Measurements from ENCODE around the gene PTPRN2. TPM values are rescaled to one million over a fixed set of nuclear protein-coding genes. Genes with fewer than 3 reads are reported as not detected.

PTPRN2 gene
- total and polyA plus RNA-seq, 9 of the 15 experiments (the other 6 are each of a cell fraction or from before 2014, with no cell fraction given), result not detected

- Histone ChIP-seq H4K20me1 (replicated peaks; ENCODE audit: control insufficient read depth, insufficient read depth, low read length) (peaks cover 9% of the 10 kb centered on the region; the same call in 1 of the 2 replicates), H3K4me2 (ENCODE audit: insufficient read depth, low read length) (no peak overlapping the region), H3K27ac (ENCODE audit: extremely low read depth, low read depth, low read length) (no peak overlapping the region), H3K9me1 (ENCODE audit: control insufficient read depth, insufficient read depth, low read length) (no peaks in the 10 kb centered on the region), H3K9me3 (replicated peaks; ENCODE audit: control insufficient read depth, insufficient read depth, low read depth, low read length) (peaks cover 9% of the 10 kb centered on the region; the same call in 1 of the 2 replicates), H3K4me1 (replicated peaks in 1 of 2; ENCODE audit: control insufficient read depth in 2 of 2, insufficient read depth in 2 of 2, low read length in 2 of 2) (no peaks in the 10 kb centered on the region), H2AFZ (ENCODE audit: low read depth, low read length) (no peak overlapping the region), H3K36me3 (ENCODE audit: control insufficient read depth, insufficient read depth, low read length) (no peaks in the 10 kb centered on the region), H3K4me3 (no peak overlapping the region), H3K79me2 (ENCODE audit: control insufficient read depth, insufficient read depth, low read length) (no peaks in the 10 kb centered on the region), H3K9ac (ENCODE audit: insufficient read depth in 1 of 2, low read depth in 2 of 2, low read length in 2 of 2) (no peak overlapping the region), H3K27me3 (ENCODE audit: control insufficient read depth in 2 of 2, insufficient read depth in 2 of 2, low read length in 2 of 2) (peaks cover 20 to 46% of the 10 kb centered on the region in 2 experiments; a peak in 4 of 5 replicates)
- POLR2A ChIA-PET, result no interaction called here
- WGBS (ENCODE audit: insufficient coverage, low coverage, missing lambda C conversion rate), result 2% methylated on average over 12 of the region's 12 CpGs
- FAIRE-seq, result no peak
- CTCF ChIA-PET (ENCODE audit: low intra/inter-chr PET ratio), result no interaction called here
- TF ChIP-seq SAFB (IDR thresholded peaks at IDR 0.05; ENCODE audit: borderline replicate concordance, low read depth, low read length), result no peak
- no peak for TF ChIP-seq CHAMP1 (IDR thresholded peaks at IDR 0.05)
- no peak for TF ChIP-seq HMG20B (CRISPR knock-in tag; IDR thresholded peaks at IDR 0.05)
- no peak for TF ChIP-seq KLF16 (IDR thresholded peaks at IDR 0.05)
- TF ChIP-seq HNRNPUL1 (IDR thresholded peaks at IDR 0.05; ENCODE audit: low read length), result no peak
- TF ChIP-seq ZFP30 (CRISPR knock-in tag; IDR thresholded peaks at IDR 0.05; ENCODE audit: borderline replicate concordance), result no peak
- no peak for TF ChIP-seq ZNF282 (CRISPR knock-in tag; IDR thresholded peaks at IDR 0.05)
- no peak for DNase-seq (ENCODE audit: extremely low read depth in 1 of 4, low spot score in 3 of 4)
- no TSS peak for BruUV-seq (replicated peaks)
- intact Hi-C loops (cut with micrococcal nuclease), result no loop called here
- in situ Hi-C loops (cut with MboI), result no loop called here
- no peak for ATAC-seq
Observed at GRCh38 chr7:158259671-158260418, 327.8 kb downstream of the PTPRN2 start.
